Right lung (tissue), 5 donors: ENCODE measurements around the gene C16orf87. TPM values are rescaled to one million over a fixed set of nuclear protein-coding genes. Genes with fewer than 3 reads are reported as not detected.
A peak's percentile ranks its signal among the peaks of the same experiment; 100 is the strongest.
"Not testable (repeated sequence)": the region's sequence is repeated elsewhere in the genome, so short reads cannot be mapped to it uniquely, and the experiment has no call there.

Source experiments
- DNase-seq, 2 donors: peaks; one replicate each; pipeline ENCODE4 v3.0.0-alpha.2; 2013
- polyA plus RNA-seq, 5 donors: library from polyadenylated mRNA; unstranded; fragments of 120-200 nt; gene quantifications; one replicate each; pipeline versions ENCODE4 v1.2.1 to v1.2.3, GENCODE V29; 2013; ENCODE audit warnings: inconsistent platforms in 1 of 5, low replicate concordance in 1 of 5; ENCODE audit not compliant: insufficient read length in 5 of 5, insufficient read depth in 1 of 5

Gene C16orf87
- polyA plus RNA-seq, 5 donors, result 17.7 to 27.8 (median 23.3) TPM

GRCh38 chr16:46801428-46802049 is 29.4 kb downstream of the C16orf87 start:
- no peak for DNase-seq

- no peak for DNase-seq
Observed at GRCh38 chr16:46800494-46800893, 30.5 kb downstream of the C16orf87 start.

GRCh38 chr16:46797501-46797900 is 33.5 kb downstream of the C16orf87 start:
- peak; percentile 12 to 20 for DNase-seq

- DNase-seq, result no peak
Observed at GRCh38 chr16:46796764-46797269, 34.2 kb downstream of the C16orf87 start.

GRCh38 chr16:46793841-46794240 is 37.1 kb downstream of the C16orf87 start:
- no peak for DNase-seq

GRCh38 chr16:46790599-46791270 is 40.2 kb downstream of the C16orf87 start:
- DNase-seq, result no peak

GRCh38 chr16:46789499-46790414 is 41.2 kb downstream of the C16orf87 start:
- peak; percentile 16 to 31 for DNase-seq

GRCh38 chr16:46788891-46789474 is 42.0 kb downstream of the C16orf87 start:
- DNase-seq, result no peak

GRCh38 chr16:46787909-46788308 is 43.1 kb downstream of the C16orf87 start:
- DNase-seq, result no peak

GRCh38 chr16:46785076-46785845 is 45.7 kb downstream of the C16orf87 start:
- DNase-seq, result no peak

GRCh38 chr16:46784569-46784968 is 46.4 kb downstream of the C16orf87 start:
- DNase-seq, result not testable (repeated sequence)

- DNase-seq, result no peak
Observed at GRCh38 chr16:46783800-46784199, 47.2 kb downstream of the C16orf87 start.

GRCh38 chr16:46782320-46782719 is 48.7 kb downstream of the C16orf87 start:
- DNase-seq, result no peak

GRCh38 chr16:46777804-46778203 is 53.2 kb downstream of the C16orf87 start:
- no peak for DNase-seq

GRCh38 chr16:46775214-46775613 is 55.8 kb downstream of the C16orf87 start:
- DNase-seq, result no peak

- no peak for DNase-seq
Observed at GRCh38 chr16:46774743-46775177, 56.2 kb downstream of the C16orf87 start.

- no peak for DNase-seq
Observed at GRCh38 chr16:46772463-46772862, 58.5 kb downstream of the C16orf87 start.

GRCh38 chr16:46768809-46769208 is 62.2 kb downstream of the C16orf87 start:
- DNase-seq, result no peak

- DNase-seq, result no peak
Observed at GRCh38 chr16:46765050-46765449, 65.9 kb downstream of the C16orf87 start.

GRCh38 chr16:46763147-46763546 is 67.8 kb downstream of the C16orf87 start:
- DNase-seq, result no peak

GRCh38 chr16:46762583-46762982 is 68.4 kb downstream of the C16orf87 start:
- no peak for DNase-seq
